Endodermal cell (in vitro differentiated cells): Measurements from ENCODE around the gene CORO2B. TPM values are rescaled to one million over a fixed set of nuclear protein-coding genes. Genes with fewer than 3 reads are reported as not detected.

ENCODE experiments used
- DNase-seq: peaks from one replicate; pipeline ENCODE4 v3.0.0-alpha.2; 2017
- H3K27ac ChIP-seq: 2 replicates; pipeline ENCODE4 v1.5.1; 2013; ENCODE audit warnings: mild to moderate bottlenecking, low read depth, low read length, moderate library complexity
- H3K27me3 ChIP-seq: 2 replicates; pipeline ENCODE4 v1.6.1; 2013; ENCODE audit warnings: mild to moderate bottlenecking, low read length, moderate library complexity; ENCODE audit not compliant: insufficient read depth, control insufficient read depth, poor library complexity, severe bottlenecking
- H3K36me3 ChIP-seq: 2 replicates; pipeline ENCODE4 v1.7.0; 2013; ENCODE audit warnings: mild to moderate bottlenecking, low read length, moderate library complexity; ENCODE audit not compliant: control insufficient read depth, insufficient read depth
- H3K4me1 ChIP-seq: one replicate; pipeline ENCODE4 v1.7.0; 2013; ENCODE audit warnings: low read length; ENCODE audit not compliant: control insufficient read depth, insufficient read depth
- H3K4me3 ChIP-seq: 2 replicates; pipeline ENCODE4 v1.5.1; 2013; ENCODE audit warnings: mild to moderate bottlenecking, low read length, moderate library complexity
- H3K9ac ChIP-seq: 2 replicates; pipeline ENCODE4 v1.6.1; 2013; ENCODE audit warnings: mild to moderate bottlenecking, low read length, moderate library complexity; ENCODE audit not compliant: poor library complexity, severe bottlenecking; ENCODE audit errors: extremely low read depth
- H3K9me3 ChIP-seq: 2 replicates; pipeline ENCODE4 v1.6.1; 2013; ENCODE audit warnings: mild to moderate bottlenecking, low read length, moderate library complexity; ENCODE audit not compliant: control insufficient read depth
- H3K27ac Mint-ChIP-seq: 2 replicates; pipeline ENCODE4 v1.8.0; 2020; ENCODE audit warnings: mixed read lengths
- H3K27me3 Mint-ChIP-seq: 2 replicates; pipeline ENCODE4 v1.8.0; 2021; ENCODE audit warnings: mild to moderate bottlenecking, mixed read lengths; ENCODE audit not compliant: insufficient read depth
- H3K36me3 Mint-ChIP-seq: 2 replicates; pipeline ENCODE4 v1.8.0; 2020; ENCODE audit warnings: low read depth, mixed read lengths
- H3K4me1 Mint-ChIP-seq: 2 replicates; pipeline ENCODE4 v1.8.0; 2020; ENCODE audit warnings: mixed read lengths
- H3K4me3 Mint-ChIP-seq: 2 replicates; pipeline ENCODE4 v1.8.0; 2020; ENCODE audit warnings: mild to moderate bottlenecking, moderate library complexity, mixed read lengths
- H3K9me3 Mint-ChIP-seq: 2 replicates; pipeline ENCODE4 v1.8.0; 2020; ENCODE audit warnings: mild to moderate bottlenecking, mixed read lengths
- CTCF ChIP-seq: fragments of 200-600 bp; sonication (generic); conservative IDR thresholded peaks from 2 replicates; pipeline ENCODE4 v1.5.0; 2021; ENCODE audit warnings: antibody characterized with exemption, mild to moderate bottlenecking
- WGBS, 2 experiments: methylation state at CpG; one replicate each; pipeline versions ENCODE4 v1.1.5 to v1.1.7; 2013; ENCODE audit warnings: missing lambda C conversion rate in 2 of 2, mixed read lengths in 1 of 2; ENCODE audit not compliant: insufficient coverage in 1 of 2, insufficient read length in 1 of 2; 5-methylcytosine and 5-hydroxymethylcytosine counted together
- total RNA-seq, 2 donors: library from RNA; stranded (reverse); fragmentation: NEBNext Ultra II Directional in 1 of 2; extraction: Animal tissue kit (Norgen Biotek cat#: 25700) in 1 of 2; gene quantifications; 2 replicates in 1 of 2; 3 replicates in 1 of 2; pipeline ENCODE4 v1.2.1, GENCODE V29; 2021

CORO2B gene
- total RNA-seq, 2 donors from 2014 or later = 1.1 to 1.2 TPM

DNA sequence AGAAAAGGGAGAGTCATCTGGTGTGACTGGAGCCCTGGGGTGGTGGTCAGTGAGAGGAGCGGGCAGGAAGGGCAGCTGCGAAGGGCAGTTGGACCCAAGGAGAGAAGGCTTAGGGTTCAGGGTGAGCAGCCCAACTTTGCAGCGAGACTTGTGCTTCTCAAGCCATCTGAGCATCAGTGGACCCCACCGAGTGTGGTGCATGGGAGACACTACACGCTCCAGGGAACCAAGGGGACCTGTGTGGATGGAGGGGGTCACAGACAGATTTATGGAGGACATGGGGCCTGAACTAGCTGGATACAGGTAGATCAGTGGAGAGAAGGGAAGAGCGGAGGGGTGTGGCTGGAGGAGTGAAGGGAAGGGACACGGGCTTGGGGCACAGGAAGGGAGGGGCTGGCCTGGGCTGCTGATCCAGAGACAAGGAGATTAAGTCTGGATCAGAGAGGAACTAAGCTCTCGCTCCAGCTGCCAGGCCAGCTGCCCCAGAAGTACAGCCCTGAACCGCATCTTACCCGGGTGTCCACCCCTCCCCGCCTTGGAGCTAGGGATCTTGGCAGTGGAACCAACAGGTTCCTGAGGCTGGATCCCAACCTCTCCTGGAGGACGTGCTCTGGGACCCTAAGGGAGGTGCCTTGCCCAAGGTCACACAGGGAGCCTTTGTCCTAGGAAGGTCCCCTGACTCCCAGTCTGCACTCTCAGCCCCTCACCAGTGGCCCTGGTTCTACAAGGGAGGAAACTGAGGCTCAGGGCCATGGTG, 120.5 kb downstream of the CORO2B start:
- peaks cover 38% of the 10 kb centered on the region for H3K4me1 Mint-ChIP-seq
- H3K27me3 ChIP-seq = no peaks in the 10 kb centered on the region
- no peak for TF ChIP-seq CTCF
- WGBS, 2 experiments = 78 to 79% methylated on average over 8 to 12 of the region's 12 CpGs
- H3K9ac ChIP-seq = no peak overlapping the region
- no peaks in the 10 kb centered on the region for H3K9me3 ChIP-seq
- peaks cover 15% of the 10 kb centered on the region for H3K4me1 ChIP-seq
- no peak overlapping the region for H3K27ac Mint-ChIP-seq
- peak; percentile 59 for DNase-seq
- H3K4me3 ChIP-seq = no peak overlapping the region
- H3K36me3 ChIP-seq = no peaks in the 10 kb centered on the region
- H3K4me3 Mint-ChIP-seq = no peak overlapping the region
- H3K36me3 Mint-ChIP-seq = no peaks in the 10 kb centered on the region
- no peaks in the 10 kb centered on the region for H3K9me3 Mint-ChIP-seq
- H3K27ac ChIP-seq = no peak overlapping the region
- H3K27me3 Mint-ChIP-seq = peaks cover 2% of the 10 kb centered on the region

GRCh38 chr15:68699881-68700454, 121.2 kb downstream of the CORO2B start:
- no peak for TF ChIP-seq CTCF
- Histone ChIP-seq H3K9me3 (no peaks in the 10 kb centered on the region), H3K27me3 (no peaks in the 10 kb centered on the region), H3K4me1 (peaks cover 15% of the 10 kb centered on the region), H3K36me3 (no peaks in the 10 kb centered on the region), H3K4me3 (no peak overlapping the region), H3K27ac (peak overlapping the region; percentile 30), H3K9ac (no peak overlapping the region)
- Mint-ChIP-seq H3K36me3 (no peaks in the 10 kb centered on the region), H3K27ac (peak overlapping the region; percentile 55), H3K27me3 (peaks cover 2% of the 10 kb centered on the region), H3K4me1 (peaks cover 41% of the 10 kb centered on the region), H3K9me3 (no peaks in the 10 kb centered on the region), H3K4me3 (no peak overlapping the region)
- peak; percentile 56 for DNase-seq
- 82 to 88% methylated on average over 4 to 12 of the region's 12 CpGs for WGBS, 2 experiments

DNA sequence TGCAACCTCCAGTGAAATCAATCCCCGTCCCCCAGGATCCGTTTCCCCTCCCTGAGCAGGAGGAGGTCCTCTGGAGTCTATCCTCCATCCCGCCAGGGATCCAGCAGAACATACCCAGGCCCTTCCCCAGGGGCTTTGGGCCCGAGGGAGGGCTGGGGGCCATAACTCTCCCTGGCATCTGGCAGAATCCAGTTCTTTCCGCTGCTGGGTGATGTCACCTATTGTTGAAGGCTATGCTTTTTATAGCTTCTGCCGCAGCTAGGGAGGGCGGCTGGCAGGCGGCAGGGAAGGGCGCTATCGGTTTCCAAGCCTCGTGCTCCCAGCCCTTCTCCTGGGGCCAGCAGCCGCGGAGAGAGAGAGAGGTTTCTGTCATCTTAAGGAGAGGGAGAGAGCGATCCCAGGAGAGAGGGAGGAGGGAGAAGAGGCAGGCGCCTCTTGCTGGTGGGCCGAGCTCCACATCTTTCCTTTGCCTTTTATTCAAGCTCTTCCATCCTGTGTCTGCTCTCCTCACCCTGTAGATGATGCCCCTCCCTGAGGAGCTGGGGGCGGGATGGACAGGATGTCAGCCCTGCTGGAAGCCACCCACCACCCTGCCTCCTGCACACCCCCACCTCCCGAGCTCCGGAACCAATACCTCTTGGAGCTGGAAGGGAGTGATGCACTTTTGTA, 121.8 kb downstream of the CORO2B start:
- no peak overlapping the region for H3K9ac ChIP-seq
- peak; percentile 75 for DNase-seq
- no peaks in the 10 kb centered on the region for H3K27me3 ChIP-seq
- no peaks in the 10 kb centered on the region for H3K36me3 ChIP-seq
- Mint-ChIP-seq H3K9me3 (no peaks in the 10 kb centered on the region), H3K27me3 (peaks cover 2% of the 10 kb centered on the region), H3K4me3 (peak overlapping the region; percentile 17), H3K27ac (peak overlapping the region; percentile 55), H3K36me3 (no peaks in the 10 kb centered on the region), H3K4me1 (peaks cover 36% of the 10 kb centered on the region)
- 48 to 83% methylated on average over 1 to 18 of the region's 19 CpGs for whole genome bisulfite sequencing, 2 experiments
- no peak for TF ChIP-seq CTCF
- no peaks in the 10 kb centered on the region for H3K9me3 ChIP-seq
- H3K4me3 ChIP-seq = no peak overlapping the region
- peak overlapping the region; percentile 41 for H3K27ac ChIP-seq
- H3K4me1 ChIP-seq = peaks cover 15% of the 10 kb centered on the region
